Breast epithelium (tissue), 3 donors: ENCODE results near the gene TRPV2.

ENCODE experiments used
- CTCF ChIP-seq, 3 donors: fragments of 450-650 bp; IDR thresholded peaks; one replicate each; pipeline ENCODE4 v1.5.1; 2016 to 2017; ENCODE audit warnings: antibody characterized with exemption in 3 of 3, mild to moderate bottlenecking in 3 of 3, moderate library complexity in 3 of 3
- POLR2AphosphoS5 ChIP-seq, 3 donors: sonication (generic); formaldehyde crosslinking; IDR thresholded peaks; one replicate each; pipeline ENCODE4 v1.6.1; 2017; ENCODE audit warnings: antibody characterized with exemption in 3 of 3

- TF ChIP-seq CTCF (IDR thresholded peaks at IDR 0.05), result no peak
- TF ChIP-seq POLR2AphosphoS5 (IDR thresholded peaks at IDR 0.05), result no peak
Measured at GRCh38 chr17:16422416-16422815, 7.0 kb downstream of the TRPV2 start.
